Parathyroid adenoma (tissue), 2 donors: Measurements from ENCODE around the gene FRMD4A.
"Not testable (repeated sequence)": the region's sequence is repeated elsewhere in the genome, so short reads cannot be mapped to it uniquely, and the experiment has no call there.

Source experiments
- H2AFZ ChIP-seq: fragments of 300-600 bp; sonication (generic); one replicate; pipeline ENCODE4 v1.7.0; 2017; ENCODE audit warnings: antibody characterized with exemption, mild to moderate bottlenecking
- H3K27ac ChIP-seq: fragments of 300-600 bp; sonication (generic); one replicate; pipeline ENCODE4 v1.7.0; 2017
- H3K27me3 ChIP-seq: fragments of 300-600 bp; sonication (generic); one replicate; pipeline ENCODE4 v1.7.0; 2017; ENCODE audit warnings: low read length; ENCODE audit not compliant: control insufficient read depth, insufficient read depth
- H3K36me3 ChIP-seq: fragments of 300-600 bp; sonication (generic); one replicate; pipeline ENCODE4 v1.7.0; 2017; ENCODE audit warnings: low read length; ENCODE audit not compliant: control insufficient read depth, insufficient read depth
- H3K4me1 ChIP-seq: fragments of 300-600 bp; sonication (generic); one replicate; pipeline ENCODE4 v1.7.0; 2017; ENCODE audit warnings: control low read depth
- H3K4me2 ChIP-seq: fragments of 300-600 bp; sonication (generic); one replicate; pipeline ENCODE4 v1.7.0; 2017; ENCODE audit warnings: low read length
- H3K4me3 ChIP-seq: fragments of 300-600 bp; sonication (generic); one replicate; pipeline ENCODE4 v1.7.0; 2017; ENCODE audit warnings: low read depth, low read length
- H3K79me2 ChIP-seq: fragments of 300-600 bp; sonication (generic); one replicate; pipeline ENCODE4 v1.7.0; 2017; ENCODE audit warnings: control low read depth
- H3K9ac ChIP-seq: fragments of 300-600 bp; sonication (generic); one replicate; pipeline ENCODE4 v1.7.0; 2017; ENCODE audit warnings: mild to moderate bottlenecking
- H3K9me3 ChIP-seq: fragments of 300-600 bp; sonication (generic); one replicate; pipeline ENCODE4 v1.7.0; 2017; ENCODE audit warnings: low read length; ENCODE audit not compliant: control insufficient read depth
- CTCF ChIP-seq: fragments of 300-600 bp; sonication (generic); IDR thresholded peaks from one replicate; pipeline ENCODE4 v1.7.0; 2017; ENCODE audit warnings: antibody characterized with exemption, mild to moderate bottlenecking
- donor health status: primary hyperparathyroidism.

The FRMD4A gene

GRCh38 chr10:13905281-13905680 is 425.4 kb downstream of the FRMD4A start:
- H3K4me2 ChIP-seq, result no peak overlapping the region
- H3K4me3 ChIP-seq, result no peak overlapping the region
- no peaks in the 10 kb centered on the region for H3K27me3 ChIP-seq
- H3K4me1 ChIP-seq, result no peaks in the 10 kb centered on the region
- H3K9ac ChIP-seq, result no peak overlapping the region
- H3K27ac ChIP-seq, result no peak overlapping the region
- no peaks in the 10 kb centered on the region for H3K79me2 ChIP-seq
- no peaks in the 10 kb centered on the region for H3K36me3 ChIP-seq
- TF ChIP-seq CTCF, result no peak
- H2AFZ ChIP-seq, result no peak overlapping the region
- no peaks in the 10 kb centered on the region for H3K9me3 ChIP-seq

- TF ChIP-seq CTCF, result no peak
- Histone ChIP-seq H3K27ac (no peak overlapping the region), H3K4me2 (no peak overlapping the region)
These were observed 426.7 kb downstream of the FRMD4A start for GRCh38 chr10:13904064-13904463.

GRCh38 chr10:13902868-13903587 is 427.7 kb downstream of the FRMD4A start:
- H3K4me2 ChIP-seq, result no peak overlapping the region
- no peak overlapping the region for H2AFZ ChIP-seq
- no peaks in the 10 kb centered on the region for H3K27me3 ChIP-seq
- no peak for TF ChIP-seq CTCF
- H3K79me2 ChIP-seq, result no peaks in the 10 kb centered on the region
- H3K9ac ChIP-seq, result no peak overlapping the region
- H3K4me1 ChIP-seq, result no peaks in the 10 kb centered on the region
- no peak overlapping the region for H3K4me3 ChIP-seq
- H3K27ac ChIP-seq, result no peak overlapping the region
- no peaks in the 10 kb centered on the region for H3K36me3 ChIP-seq
- no peaks in the 10 kb centered on the region for H3K9me3 ChIP-seq

More at GRCh38 chr10:13904064-13904463, 426.7 kb downstream of the FRMD4A start:
- no peaks in the 10 kb centered on the region for H3K27me3 ChIP-seq
- H3K4me1 ChIP-seq, result no peaks in the 10 kb centered on the region
- no peak overlapping the region for H3K4me3 ChIP-seq
- H2AFZ ChIP-seq, result no peak overlapping the region
- H3K9ac ChIP-seq, result no peak overlapping the region
- H3K79me2 ChIP-seq, result no peaks in the 10 kb centered on the region
- H3K9me3 ChIP-seq, result no peaks in the 10 kb centered on the region
- H3K36me3 ChIP-seq, result no peaks in the 10 kb centered on the region

- Histone ChIP-seq H3K4me2 (no peak overlapping the region), H3K4me1 (no peaks in the 10 kb centered on the region), H3K9me3 (no peaks in the 10 kb centered on the region), H3K9ac (no peak overlapping the region), H3K4me3 (no peak overlapping the region), H3K36me3 (no peaks in the 10 kb centered on the region), H3K79me2 (no peaks in the 10 kb centered on the region), H3K27me3 (no peaks in the 10 kb centered on the region), H3K27ac (no peak overlapping the region), H2AFZ (no peak overlapping the region)
- TF ChIP-seq CTCF, result no peak
These were observed 430.8 kb downstream of the FRMD4A start for GRCh38 chr10:13899941-13900340.

GRCh38 chr10:13896146-13896545 is 434.6 kb downstream of the FRMD4A start:
- H3K27me3 ChIP-seq, H2AFZ ChIP-seq, H3K36me3 ChIP-seq, H3K9ac ChIP-seq, H3K4me1 ChIP-seq, H3K4me2 ChIP-seq, H3K9me3 ChIP-seq, H3K4me3 ChIP-seq, H3K27ac ChIP-seq, H3K79me2 ChIP-seq: not testable (repeated sequence)
